ENCODE results near the gene CCDC187.

- no peak for TF ChIP-seq ZNF274 (IDR thresholded peaks at IDR 0.05; ENCODE audit: low read depth, low read length)
- no peak for TF ChIP-seq SUZ12 (IDR thresholded peaks at IDR 0.05; ENCODE audit: extremely low read depth, insufficient read depth, insufficient read length)
- TF ChIP-seq YY1 (IDR thresholded peaks at IDR 0.05; ENCODE audit: insufficient read depth, insufficient read length), result no peak
Measured at GRCh38 chr9:136314944-136315343, 11.1 kb upstream of the CCDC187 start.

Data from NT2/D1 (cell line).